Measurements from ENCODE around the gene FBXO44. TPM values are rescaled to one million over a fixed set of nuclear protein-coding genes. Genes with fewer than 3 reads are reported as not detected.

Gene FBXO44
- total RNA-seq, 1 experiment from 2014 or later = 24.5 TPM

- Histone ChIP-seq H4K91ac (ENCODE audit: insufficient read length, low read depth, low read length) (no peak overlapping the region), H3K79me2 (ENCODE audit: insufficient read depth, low read length) (no peaks in the 10 kb centered on the region), H2AK5ac (ENCODE audit: insufficient read length, low read length) (no peak overlapping the region), H3K23ac (ENCODE audit: insufficient read length, low read depth, low read length) (no peak overlapping the region), H3K9ac (ENCODE audit: extremely low read depth, insufficient read length, low read length) (no peak overlapping the region), H4K5ac (ENCODE audit: insufficient read length, low read depth, low read length) (no peak overlapping the region), H3K4me1 (ENCODE audit: insufficient read depth, low read length) (no peaks in the 10 kb centered on the region), H3K27me3 (ENCODE audit: insufficient read depth, low read length) (no peaks in the 10 kb centered on the region), H3K23me2 (ENCODE audit: insufficient read length, low read depth, low read length, poor library complexity, severe bottlenecking) (no peaks in the 10 kb centered on the region), H3T11ph (ENCODE audit: low read length) (no peak overlapping the region), H2BK20ac (ENCODE audit: low read depth, low read length, poor library complexity, severe bottlenecking) (no peak overlapping the region), H3K18ac (ENCODE audit: insufficient read length, low read depth, low read length) (no peak overlapping the region), H3K14ac (ENCODE audit: insufficient read depth, low read length) (no peak overlapping the region), H3K9me3 (ENCODE audit: control insufficient read depth, low read depth, low read length) (no peaks in the 10 kb centered on the region), H4K8ac (replicated peaks; ENCODE audit: insufficient read length, low read depth, low read length) (no peak overlapping the region), H3K79me1 (ENCODE audit: insufficient read depth, low read depth, low read length, poor library complexity, severe bottlenecking) (no peaks in the 10 kb centered on the region), H3K27ac (ENCODE audit: insufficient read length, low read depth, low read length) (no peak overlapping the region), H4K20me1 (ENCODE audit: control insufficient read depth, insufficient read depth, insufficient read length) (no peaks in the 10 kb centered on the region), H3K4me2 (ENCODE audit: insufficient read depth, insufficient read length, low read length) (no peak overlapping the region), H3K4ac (ENCODE audit: low read depth, low read length) (no peak overlapping the region), H2BK15ac (ENCODE audit: low read depth, low read length) (no peak overlapping the region), H2BK5ac (ENCODE audit: insufficient read length, low read length) (no peak overlapping the region), H2BK12ac (ENCODE audit: insufficient read length, low read depth, low read length) (no peak overlapping the region), H2AFZ (ENCODE audit: low read length) (no peak overlapping the region), H2BK120ac (ENCODE audit: low read depth, low read length, poor library complexity, severe bottlenecking) (no peak overlapping the region), H3K56ac (ENCODE audit: insufficient read length, low read depth, low read length) (no peak overlapping the region)
- WGBS (ENCODE audit: extremely low coverage, insufficient read length, low lambda C conversion rate) = no CpG with 5 or more reads among the region's 5 CpGs
- TF ChIP-seq CTCF (conservative IDR thresholded peaks at IDR 0.05) = no peak
- Mint-ChIP-seq H3K27me3 (ENCODE audit: low read depth) (peaks cover 3% of the 10 kb centered on the region; the same call in 1 of the 2 replicates), H3K27ac (no peak overlapping the region), H3K9me3 (no peaks in the 10 kb centered on the region; a peak in 1 of 5 replicates), H3K4me1 (peaks cover 0 to 5% of the 10 kb centered on the region in 2 experiments; a peak in 2 of 4 replicates), H3K36me3 (ENCODE audit: insufficient read depth in 1 of 3, low read depth in 3 of 3) (no peaks in the 10 kb centered on the region), H3K4me3 (no peak overlapping the region)
- DNase-seq = no peak
Observed at GRCh38 chr1:11643782-11644181, 10.9 kb upstream of the FBXO44 start.

Data from H9 (cell line).